Smooth muscle cell (in vitro differentiated cells): ENCODE results near the gene ABCA6. TPM values are rescaled to one million over a fixed set of nuclear protein-coding genes. Genes with fewer than 3 reads are reported as not detected.

Experiments
- DNase-seq: peaks from one replicate; lab custom pipeline; 2025; ENCODE audit not compliant: unreplicated experiment; lab: John Stamatoyannopoulos, UW
- H2AFZ ChIP-seq: fragments of 200-600 bp; sonication (generic); 2 replicates; pipeline ENCODE4 v1.6.0; 2016; ENCODE audit warnings: antibody characterized with exemption, low read depth, mild to moderate bottlenecking
- H3F3A ChIP-seq: fragments of 200-600 bp; sonication (generic); 2 replicates; pipeline ENCODE4 v1.6.0; 2017; ENCODE audit warnings: antibody characterized with exemption, low read depth
- H3K27ac ChIP-seq: fragments of 200-600 bp; sonication (generic); 2 replicates; pipeline ENCODE4 v1.5.1; 2016; ENCODE audit warnings: low read depth, mild to moderate bottlenecking
- H3K27me3 ChIP-seq: fragments of 200-600 bp; sonication (generic); 2 replicates; pipeline ENCODE4 v1.6.1; 2016; ENCODE audit warnings: low read depth, mild to moderate bottlenecking
- H3K36me3 ChIP-seq: fragments of 200-600 bp; sonication (generic); 2 replicates; pipeline ENCODE4 v1.5.1; 2016; ENCODE audit warnings: low read depth
- H3K4me1 ChIP-seq: fragments of 200-600 bp; sonication (generic); 2 replicates; pipeline ENCODE4 v1.5.1; 2016; ENCODE audit warnings: low read depth
- H3K4me2 ChIP-seq: fragments of 200-600 bp; sonication (generic); 2 replicates; pipeline ENCODE4 v1.6.0; 2016; ENCODE audit warnings: mild to moderate bottlenecking
- H3K4me3 ChIP-seq: fragments of 200-600 bp; sonication (generic); 2 replicates; pipeline ENCODE4 v1.5.1; 2016; ENCODE audit warnings: mild to moderate bottlenecking
- H3K79me2 ChIP-seq: fragments of 200-600 bp; sonication (generic); 2 replicates; pipeline ENCODE4 v1.6.0; 2016; ENCODE audit warnings: low read depth, mild to moderate bottlenecking
- H3K9ac ChIP-seq: fragments of 200-600 bp; sonication (generic); 2 replicates; pipeline ENCODE4 v1.6.0; 2016; ENCODE audit warnings: low read depth
- H3K9me3 ChIP-seq: fragments of 200-600 bp; sonication (generic); replicated peaks from 2 replicates; pipeline ENCODE4 v1.5.1; 2016; ENCODE audit warnings: low read depth
- H4K20me1 ChIP-seq: fragments of 200-600 bp; sonication (generic); 2 replicates; pipeline ENCODE4 v1.6.0; 2016; ENCODE audit warnings: low read depth
- WGBS: methylation state at CpG from one replicate; pipeline ENCODE4 v1.1.7; 2016; ENCODE audit warnings: low lambda C conversion rate; 5-methylcytosine and 5-hydroxymethylcytosine counted together
- polyA plus RNA-seq: library from polyadenylated mRNA; unstranded; fragments of >200 nt; fragmentation: Nextera tagmentation; extraction: Ambion mirVana; gene quantifications from 2 replicates; pipeline ENCODE4 v1.2.1, GENCODE V29; 2016
- total RNA-seq: library from RNA; depleted of rRNA; stranded (reverse); fragments of >200 nt; gene quantifications from 2 replicates; pipeline ENCODE4 v1.2.3, GENCODE V29; 2014
- TF ChIP-seq, protein P1 (sequence below): fragments of 200-600 bp; sonication (generic); IDR thresholded peaks from 2 replicates; pipeline ENCODE4 v1.5.1; 2017; ENCODE audit warnings: borderline replicate concordance, mild to moderate bottlenecking, antibody characterized with exemption; ENCODE audit not compliant: insufficient read depth, poor library complexity, severe bottlenecking

Gene ABCA6
- total and polyA plus RNA-seq, 2 experiments from 2014 or later: not detected

DNA sequence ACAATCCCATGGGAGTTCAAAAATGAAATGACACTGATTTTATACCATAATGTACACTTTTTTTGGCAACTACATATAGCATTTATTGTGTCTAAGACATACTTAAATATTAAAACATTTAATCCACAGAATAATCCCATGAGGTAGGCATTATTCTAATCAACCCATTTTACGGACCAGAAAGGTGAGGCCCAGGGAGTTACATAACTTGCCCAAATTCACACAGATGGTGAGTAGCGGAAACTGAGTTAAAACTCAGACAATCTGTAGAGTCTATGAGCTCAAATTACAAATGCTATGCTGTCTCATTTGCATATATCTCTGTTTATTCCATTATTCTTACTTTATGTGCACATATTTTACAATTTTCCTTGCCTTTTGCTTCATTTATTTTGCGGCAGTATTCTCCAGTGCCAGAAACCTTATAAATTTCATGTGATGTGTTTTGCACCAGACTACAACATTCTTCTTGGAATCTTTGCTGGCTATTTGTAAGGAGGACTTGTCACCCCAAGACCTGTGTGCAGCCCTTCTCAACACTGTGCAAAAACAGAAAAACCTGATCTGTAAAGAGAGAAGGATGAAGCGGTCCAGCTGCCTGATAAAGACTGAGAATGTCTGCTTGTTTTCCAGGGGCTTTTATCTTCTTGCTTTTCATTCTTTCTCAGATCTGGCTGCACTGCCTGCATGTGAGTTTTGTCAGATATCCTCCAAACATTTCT lies 78.7 kb downstream of the ABCA6 start:
- TF ChIP-seq, protein P1, sequence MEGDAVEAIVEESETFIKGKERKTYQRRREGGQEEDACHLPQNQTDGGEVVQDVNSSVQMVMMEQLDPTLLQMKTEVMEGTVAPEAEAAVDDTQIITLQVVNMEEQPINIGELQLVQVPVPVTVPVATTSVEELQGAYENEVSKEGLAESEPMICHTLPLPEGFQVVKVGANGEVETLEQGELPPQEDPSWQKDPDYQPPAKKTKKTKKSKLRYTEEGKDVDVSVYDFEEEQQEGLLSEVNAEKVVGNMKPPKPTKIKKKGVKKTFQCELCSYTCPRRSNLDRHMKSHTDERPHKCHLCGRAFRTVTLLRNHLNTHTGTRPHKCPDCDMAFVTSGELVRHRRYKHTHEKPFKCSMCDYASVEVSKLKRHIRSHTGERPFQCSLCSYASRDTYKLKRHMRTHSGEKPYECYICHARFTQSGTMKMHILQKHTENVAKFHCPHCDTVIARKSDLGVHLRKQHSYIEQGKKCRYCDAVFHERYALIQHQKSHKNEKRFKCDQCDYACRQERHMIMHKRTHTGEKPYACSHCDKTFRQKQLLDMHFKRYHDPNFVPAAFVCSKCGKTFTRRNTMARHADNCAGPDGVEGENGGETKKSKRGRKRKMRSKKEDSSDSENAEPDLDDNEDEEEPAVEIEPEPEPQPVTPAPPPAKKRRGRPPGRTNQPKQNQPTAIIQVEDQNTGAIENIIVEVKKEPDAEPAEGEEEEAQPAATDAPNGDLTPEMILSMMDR: no peak
- 82% methylated on average over 4 of the region's 4 CpGs for WGBS

DNA sequence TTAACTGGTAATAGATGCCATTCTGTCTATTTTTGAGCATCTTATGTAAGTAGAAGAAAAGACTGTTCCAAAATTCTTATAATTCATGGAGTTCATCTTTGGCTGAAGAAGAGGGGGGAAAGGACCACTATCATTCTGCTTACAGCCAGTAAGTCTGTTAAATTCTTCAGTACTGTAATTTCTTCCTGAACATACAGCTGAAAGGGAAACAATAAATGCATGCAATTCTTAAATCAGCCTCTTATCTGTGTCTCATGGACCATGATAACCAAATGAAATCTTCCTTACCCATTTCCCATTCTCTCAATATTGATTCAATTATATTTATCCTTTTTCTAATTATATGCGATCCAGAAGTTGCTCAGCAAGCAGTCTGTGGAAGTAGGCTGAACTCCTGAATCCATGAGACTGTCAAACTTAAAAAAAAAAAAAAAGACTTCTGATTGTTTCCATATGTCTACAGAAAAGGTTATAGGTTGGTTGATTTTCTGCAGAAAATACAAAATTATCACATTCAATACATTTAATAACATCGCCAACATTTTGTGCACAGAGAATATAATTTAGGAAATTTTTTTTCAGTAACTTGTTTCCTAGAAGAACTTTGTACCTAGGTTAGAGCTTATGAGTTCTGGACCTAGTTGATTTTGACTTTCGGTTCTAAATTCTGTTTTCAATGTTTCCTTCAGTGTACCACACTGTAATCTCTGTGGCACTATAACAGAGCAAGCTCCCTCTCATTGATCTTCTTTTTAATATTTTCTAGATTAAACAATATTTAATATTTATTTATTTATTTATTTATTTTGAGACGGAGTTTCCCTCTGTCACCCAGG lies 79.8 kb downstream of the ABCA6 start:
- no peaks in the 10 kb centered on the region for H3K27me3 ChIP-seq
- H3K27ac ChIP-seq: no peak overlapping the region
- no peaks in the 10 kb centered on the region for H3K79me2 ChIP-seq
- no peaks in the 10 kb centered on the region for H3K9me3 ChIP-seq
- no peak overlapping the region for H3K4me2 ChIP-seq
- no peak for DNase-seq
- no peaks in the 10 kb centered on the region for H3F3A ChIP-seq
- WGBS: 93% methylated on average over 4 of the region's 4 CpGs
- TF ChIP-seq, protein P1: no peak
- no peak overlapping the region for H2AFZ ChIP-seq
- no peaks in the 10 kb centered on the region for H4K20me1 ChIP-seq
- no peaks in the 10 kb centered on the region for H3K4me1 ChIP-seq
- no peak overlapping the region for H3K4me3 ChIP-seq
- no peak overlapping the region for H3K9ac ChIP-seq
- H3K36me3 ChIP-seq: no peaks in the 10 kb centered on the region

More for the DNA sequence above, 78.7 kb downstream of the ABCA6 start:
- H3K9me3 ChIP-seq: no peaks in the 10 kb centered on the region
- no peaks in the 10 kb centered on the region for H3F3A ChIP-seq
- no peak overlapping the region for H2AFZ ChIP-seq
- H4K20me1 ChIP-seq: no peaks in the 10 kb centered on the region
- H3K36me3 ChIP-seq: no peaks in the 10 kb centered on the region
- H3K4me1 ChIP-seq: no peaks in the 10 kb centered on the region
- H3K4me3 ChIP-seq: no peak overlapping the region
- no peaks in the 10 kb centered on the region for H3K27me3 ChIP-seq
- no peak for DNase-seq
- H3K9ac ChIP-seq: no peak overlapping the region
- H3K27ac ChIP-seq: no peak overlapping the region
- no peaks in the 10 kb centered on the region for H3K79me2 ChIP-seq
- no peak overlapping the region for H3K4me2 ChIP-seq

DNA sequence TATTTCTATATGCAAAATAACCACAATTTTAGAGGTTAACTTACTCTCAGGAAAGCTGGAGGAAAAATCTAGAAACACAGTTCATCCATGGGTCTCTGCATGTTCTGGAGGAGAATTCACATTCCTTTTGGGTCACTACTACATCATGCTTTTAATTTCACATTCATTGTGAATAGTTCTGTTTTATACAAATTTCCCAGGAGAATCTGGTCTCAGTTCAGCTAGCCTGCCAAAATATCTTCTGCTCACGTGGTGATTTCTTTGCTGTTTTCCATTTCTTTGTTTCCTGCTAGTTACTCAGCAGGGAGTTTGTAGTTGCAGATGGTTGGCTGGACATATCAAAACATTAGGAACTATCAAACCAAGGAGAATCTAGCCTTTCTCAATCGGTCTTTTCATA lies 80.9 kb downstream of the ABCA6 start, which contains the start of gene ABCA9:
TSS of gene ABCA9 (minus strand) at position 106 of the 400 bp plus-strand sequence. CDS start 9,801 bp downstream, outside the sequence.
- H3K9me3 ChIP-seq: peaks cover 9% of the 10 kb centered on the region
- no peaks in the 10 kb centered on the region for H3F3A ChIP-seq
- H3K36me3 ChIP-seq: peaks cover 4% of the 10 kb centered on the region
- TF ChIP-seq, protein P1: no peak
- no peak within 1 kb of the TSS for H3K4me3 ChIP-seq
- H3K4me2 ChIP-seq: no peak within 1 kb of the TSS
- peak within 1 kb of the TSS; percentile 63 for H2AFZ ChIP-seq
- no peaks in the 10 kb centered on the region for H3K27me3 ChIP-seq
- no peak within 1 kb of the TSS for H3K9ac ChIP-seq
- 58% methylated on average over 2 of the region's 2 CpGs for WGBS
- H3K27ac ChIP-seq: no peak within 1 kb of the TSS
- DNase-seq: no peak
- H4K20me1 ChIP-seq: no peaks in the 10 kb centered on the region
- no peaks in the 10 kb centered on the region for H3K79me2 ChIP-seq
- no peaks in the 10 kb centered on the region for H3K4me1 ChIP-seq
